Gastroesophageal sphincter (tissue), 3 donors: ENCODE measurements around the gene IL17RC.

ENCODE experiments used
- POLR2A ChIP-seq, 2 donors: fragments of 450-650 bp; IDR thresholded peaks; one replicate each; pipeline ENCODE4 v1.6.1; 2017; ENCODE audit warnings: antibody characterized with exemption in 2 of 2, mild to moderate bottlenecking in 2 of 2, moderate library complexity in 1 of 2
- POLR2AphosphoS5 ChIP-seq: sonication (generic); formaldehyde crosslinking; IDR thresholded peaks from one replicate; pipeline ENCODE4 v1.6.1; 2017; ENCODE audit warnings: antibody characterized with exemption
- TF ChIP-seq, protein P1 (sequence below), 4 experiments: fragments of 200-600 bp in 2 of 4; fragments of 450-650 bp in 2 of 4; sonication (generic) in 1 of 4; IDR thresholded peaks; one replicate each; pipeline ENCODE4 v1.5.1; 2017 to 2019; ENCODE audit warnings: antibody characterized with exemption in 4 of 4, mild to moderate bottlenecking in 2 of 4, moderate library complexity in 2 of 4

DNA sequence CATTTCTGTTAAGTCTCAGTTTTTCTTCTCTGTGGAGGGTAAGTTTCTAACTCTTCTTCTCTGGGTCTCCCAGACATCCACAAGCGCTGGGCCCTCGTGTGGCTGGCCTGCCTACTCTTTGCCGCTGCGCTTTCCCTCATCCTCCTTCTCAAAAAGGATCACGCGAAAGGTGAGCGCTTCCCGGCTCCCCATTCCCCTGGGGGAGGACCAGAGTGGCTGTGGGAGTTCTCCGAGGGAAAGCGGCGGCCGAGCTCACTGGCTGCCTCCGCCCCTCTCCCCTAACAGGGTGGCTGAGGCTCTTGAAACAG is 15.6 kb downstream of the IL17RC start:
- TF ChIP-seq, protein P1, sequence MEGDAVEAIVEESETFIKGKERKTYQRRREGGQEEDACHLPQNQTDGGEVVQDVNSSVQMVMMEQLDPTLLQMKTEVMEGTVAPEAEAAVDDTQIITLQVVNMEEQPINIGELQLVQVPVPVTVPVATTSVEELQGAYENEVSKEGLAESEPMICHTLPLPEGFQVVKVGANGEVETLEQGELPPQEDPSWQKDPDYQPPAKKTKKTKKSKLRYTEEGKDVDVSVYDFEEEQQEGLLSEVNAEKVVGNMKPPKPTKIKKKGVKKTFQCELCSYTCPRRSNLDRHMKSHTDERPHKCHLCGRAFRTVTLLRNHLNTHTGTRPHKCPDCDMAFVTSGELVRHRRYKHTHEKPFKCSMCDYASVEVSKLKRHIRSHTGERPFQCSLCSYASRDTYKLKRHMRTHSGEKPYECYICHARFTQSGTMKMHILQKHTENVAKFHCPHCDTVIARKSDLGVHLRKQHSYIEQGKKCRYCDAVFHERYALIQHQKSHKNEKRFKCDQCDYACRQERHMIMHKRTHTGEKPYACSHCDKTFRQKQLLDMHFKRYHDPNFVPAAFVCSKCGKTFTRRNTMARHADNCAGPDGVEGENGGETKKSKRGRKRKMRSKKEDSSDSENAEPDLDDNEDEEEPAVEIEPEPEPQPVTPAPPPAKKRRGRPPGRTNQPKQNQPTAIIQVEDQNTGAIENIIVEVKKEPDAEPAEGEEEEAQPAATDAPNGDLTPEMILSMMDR (IDR thresholded peaks at IDR 0.05) = no peak
- TF ChIP-seq POLR2A (IDR thresholded peaks at IDR 0.05) (no peak), POLR2AphosphoS5 (no peak)
